ENCODE data around the gene CCL28. TPM values are rescaled to one million over a fixed set of nuclear protein-coding genes. Genes with fewer than 3 reads are reported as not detected.

The CCL28 gene
- total RNA-seq, 3 donors from 2014 or later = 44.1 to 108 (median 91.1) TPM

DNA sequence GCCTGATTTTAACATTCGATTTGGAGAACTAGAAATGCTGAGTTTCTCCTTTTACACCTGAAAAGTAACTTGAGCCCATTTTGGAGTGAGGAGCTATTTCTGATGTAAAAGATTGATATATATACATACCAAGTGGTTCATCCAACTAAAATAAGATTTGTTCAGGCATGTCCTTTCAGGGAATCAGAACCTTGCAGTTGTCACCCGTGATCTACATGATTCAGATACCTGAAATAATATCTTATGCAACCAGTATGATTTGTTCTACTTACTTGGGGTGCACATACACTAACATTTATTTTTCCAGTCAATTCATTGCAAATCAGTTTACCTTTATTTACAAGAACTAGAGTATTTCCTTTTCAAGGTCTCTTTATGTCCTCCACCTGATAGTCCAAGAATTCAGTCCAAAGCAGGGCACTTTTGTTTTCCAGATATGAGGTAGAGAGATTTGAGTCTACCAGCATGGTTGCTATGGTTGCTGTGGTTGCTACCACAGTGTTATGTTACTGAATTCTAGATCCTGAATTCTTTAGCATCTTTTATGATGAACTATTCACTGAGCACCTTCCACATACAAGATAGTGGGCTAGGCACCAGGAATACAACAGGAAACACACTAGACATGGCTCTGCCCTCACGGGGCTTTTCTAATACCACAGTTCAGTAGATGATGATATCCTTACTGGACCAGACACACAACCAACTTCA lies 49.3 kb downstream of the CCL28 start:
- intact Hi-C loops (cut with DNase I, micrococcal nuclease) = no loop called here
- no peak for ATAC-seq

DNA sequence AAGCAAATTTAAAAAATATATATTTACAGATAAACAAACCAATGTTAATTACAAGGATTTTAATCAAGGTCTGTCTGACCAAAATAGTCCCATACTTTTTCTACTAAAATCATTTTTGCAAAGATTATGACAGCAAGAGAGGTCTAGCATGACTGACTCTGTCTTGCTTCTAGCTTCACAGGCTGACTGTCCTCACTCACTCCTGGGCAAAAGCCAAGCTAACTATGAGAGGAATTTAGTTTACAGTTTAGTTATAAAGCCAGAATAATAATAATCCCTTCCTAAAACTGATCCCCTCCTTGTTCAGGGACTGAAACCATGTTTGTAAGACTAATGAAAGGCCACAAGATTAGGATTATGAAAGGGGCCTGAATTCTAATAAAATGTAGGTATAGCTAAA lies 53.5 kb downstream of the CCL28 start:
- no peaks in the 10 kb centered on the region for H3K4me1 ChIP-seq (ENCODE audit: low read depth)
- no peak for ATAC-seq
- no peak overlapping the region for H3K4me3 ChIP-seq
- no peaks in the 10 kb centered on the region for H3K36me3 ChIP-seq (ENCODE audit: low read depth)
- H3K9me3 ChIP-seq = peaks cover 6% of the 10 kb centered on the region
- DNase-seq = no peak
- TF ChIP-seq, protein P1, sequence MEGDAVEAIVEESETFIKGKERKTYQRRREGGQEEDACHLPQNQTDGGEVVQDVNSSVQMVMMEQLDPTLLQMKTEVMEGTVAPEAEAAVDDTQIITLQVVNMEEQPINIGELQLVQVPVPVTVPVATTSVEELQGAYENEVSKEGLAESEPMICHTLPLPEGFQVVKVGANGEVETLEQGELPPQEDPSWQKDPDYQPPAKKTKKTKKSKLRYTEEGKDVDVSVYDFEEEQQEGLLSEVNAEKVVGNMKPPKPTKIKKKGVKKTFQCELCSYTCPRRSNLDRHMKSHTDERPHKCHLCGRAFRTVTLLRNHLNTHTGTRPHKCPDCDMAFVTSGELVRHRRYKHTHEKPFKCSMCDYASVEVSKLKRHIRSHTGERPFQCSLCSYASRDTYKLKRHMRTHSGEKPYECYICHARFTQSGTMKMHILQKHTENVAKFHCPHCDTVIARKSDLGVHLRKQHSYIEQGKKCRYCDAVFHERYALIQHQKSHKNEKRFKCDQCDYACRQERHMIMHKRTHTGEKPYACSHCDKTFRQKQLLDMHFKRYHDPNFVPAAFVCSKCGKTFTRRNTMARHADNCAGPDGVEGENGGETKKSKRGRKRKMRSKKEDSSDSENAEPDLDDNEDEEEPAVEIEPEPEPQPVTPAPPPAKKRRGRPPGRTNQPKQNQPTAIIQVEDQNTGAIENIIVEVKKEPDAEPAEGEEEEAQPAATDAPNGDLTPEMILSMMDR (IDR thresholded peaks at IDR 0.05) = no peak
- intact Hi-C loops (cut with DNase I, micrococcal nuclease) = no loop called here

More for the DNA sequence above, 49.3 kb downstream of the CCL28 start:
- Histone ChIP-seq H3K4me1 (ENCODE audit: low read depth) (no peaks in the 10 kb centered on the region), H3K4me3 (no peak overlapping the region), H3K36me3 (ENCODE audit: low read depth) (no peaks in the 10 kb centered on the region), H3K9me3 (peaks cover 6% of the 10 kb centered on the region)
- TF ChIP-seq, protein P1 (IDR thresholded peaks at IDR 0.05) = no peak
- no peak for DNase-seq

DNA sequence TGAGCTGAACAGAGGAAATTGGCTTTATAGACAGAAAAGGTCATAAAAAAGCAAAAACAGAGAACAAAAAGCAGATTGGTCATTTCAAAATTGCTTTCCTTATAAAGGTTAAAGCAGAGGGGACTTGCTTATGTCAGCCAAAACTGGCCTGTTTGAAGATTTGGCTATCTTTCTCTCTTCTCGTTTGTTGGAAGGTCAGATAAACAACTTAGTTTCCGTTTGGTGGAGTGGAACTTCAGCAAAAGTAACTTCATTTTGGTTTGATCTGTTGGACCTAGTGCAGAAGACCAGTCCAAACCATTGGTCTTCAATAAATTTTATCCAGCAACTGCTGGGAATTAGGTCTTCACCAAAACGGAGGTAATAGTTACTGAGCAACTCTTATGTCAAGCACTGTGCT lies 53.9 kb downstream of the CCL28 start:
- H3K4me3 ChIP-seq = no peak overlapping the region
- no peaks in the 10 kb centered on the region for H3K4me1 ChIP-seq (ENCODE audit: low read depth)
- ATAC-seq (no peak), DNase-seq (no peak)
- intact Hi-C loops (cut with DNase I, micrococcal nuclease) = no loop called here
- H3K36me3 ChIP-seq (ENCODE audit: low read depth) = no peaks in the 10 kb centered on the region
- peaks cover 6% of the 10 kb centered on the region for H3K9me3 ChIP-seq
- TF ChIP-seq, protein P1 (IDR thresholded peaks at IDR 0.05) = no peak

DNA sequence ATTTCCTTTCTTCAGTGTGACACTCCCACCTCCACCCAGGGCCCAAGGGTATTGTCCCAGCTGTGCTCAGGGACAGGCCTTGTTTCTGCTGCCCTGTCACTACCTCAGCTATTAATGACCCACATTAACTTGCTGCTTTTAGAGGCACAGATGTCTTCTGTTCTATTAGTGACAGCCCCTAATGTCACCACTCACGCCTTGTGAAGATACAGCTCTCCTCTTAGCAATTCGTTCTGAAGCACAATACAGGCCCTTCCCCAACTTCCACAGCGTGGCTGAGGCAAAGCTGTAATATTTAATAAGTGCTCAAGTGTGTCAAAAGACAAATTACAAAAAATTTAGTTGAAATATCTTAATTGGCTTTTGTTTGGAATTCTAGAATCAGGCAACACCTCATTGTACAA lies 54.3 kb downstream of the CCL28 start:
- ATAC-seq (no peak), DNase-seq (no peak)
- TF ChIP-seq, protein P1 (IDR thresholded peaks at IDR 0.05) = no peak
- H3K4me3 ChIP-seq = no peak overlapping the region
- H3K36me3 ChIP-seq (ENCODE audit: low read depth) = no peaks in the 10 kb centered on the region
- intact Hi-C loops (cut with DNase I, micrococcal nuclease) = no loop called here
- peaks cover 6% of the 10 kb centered on the region for H3K9me3 ChIP-seq
- H3K4me1 ChIP-seq (ENCODE audit: low read depth) = no peaks in the 10 kb centered on the region

DNA sequence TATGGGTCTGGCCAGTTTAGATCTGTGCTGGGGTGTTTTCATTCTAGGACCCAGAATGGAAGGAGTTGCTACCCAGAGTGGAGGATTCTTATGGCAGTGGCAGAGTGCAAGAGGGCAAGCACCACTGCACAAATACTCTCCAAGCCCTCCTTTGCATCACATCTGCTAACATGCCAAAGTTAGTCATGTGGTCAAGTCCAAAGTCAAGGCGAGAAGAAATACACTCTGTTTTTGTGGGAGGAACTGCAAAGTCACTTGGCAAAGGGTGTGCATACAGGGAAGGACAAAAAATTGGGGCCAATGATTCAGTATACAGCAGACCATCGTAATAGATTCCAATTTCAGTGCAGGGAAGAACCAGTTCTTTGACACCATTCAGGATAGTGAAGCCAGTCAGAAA lies 55.1 kb downstream of the CCL28 start:
- intact Hi-C loops (cut with DNase I, micrococcal nuclease) = no loop called here
- TF ChIP-seq, protein P1 (IDR thresholded peaks at IDR 0.05) = no peak
- Histone ChIP-seq H3K9me3 (peaks cover 6% of the 10 kb centered on the region), H3K4me1 (ENCODE audit: low read depth) (no peaks in the 10 kb centered on the region), H3K4me3 (no peak overlapping the region), H3K36me3 (ENCODE audit: low read depth) (no peaks in the 10 kb centered on the region)
- ATAC-seq (no peak), DNase-seq (no peak)
